Measurements from ENCODE around the gene GALNT18.
"Not testable (repeated sequence)": the region's sequence is repeated elsewhere in the genome, so short reads cannot be mapped to it uniquely, and the experiment has no call there.

GALNT18 gene

GRCh38 chr11:11451501-11452005 lies 170.3 kb downstream of the GALNT18 start:
- no peak for DNase-seq

GRCh38 chr11:11450744-11451362 lies 171.0 kb downstream of the GALNT18 start:
- no peak for DNase-seq

- DNase-seq: no peak
These were observed 172.5 kb downstream of the GALNT18 start for GRCh38 chr11:11449327-11449726.

GRCh38 chr11:11448626-11449025 lies 173.2 kb downstream of the GALNT18 start:
- no peak for DNase-seq

- DNase-seq: not testable (repeated sequence)
These were observed 174.2 kb downstream of the GALNT18 start for GRCh38 chr11:11447601-11448000.

- DNase-seq: no peak
These were observed 174.8 kb downstream of the GALNT18 start for GRCh38 chr11:11446967-11447366.

- no peak for DNase-seq
These were observed 175.2 kb downstream of the GALNT18 start for GRCh38 chr11:11446564-11446963.

GRCh38 chr11:11445441-11446185 lies 176.2 kb downstream of the GALNT18 start:
- no peak for DNase-seq

- no peak for DNase-seq
These were observed 177.0 kb downstream of the GALNT18 start for GRCh38 chr11:11444804-11445131.

- no peak for DNase-seq
These were observed 177.6 kb downstream of the GALNT18 start for GRCh38 chr11:11444027-11444803.

GRCh38 chr11:11442791-11443190 lies 179.0 kb downstream of the GALNT18 start:
- no peak for DNase-seq

- no peak for DNase-seq
These were observed 180.3 kb downstream of the GALNT18 start for GRCh38 chr11:11441516-11441915.

GRCh38 chr11:11441091-11441490 lies 180.7 kb downstream of the GALNT18 start:
- DNase-seq: no peak

GRCh38 chr11:11440144-11440543 lies 181.7 kb downstream of the GALNT18 start:
- DNase-seq: no peak

GRCh38 chr11:11439591-11439990 lies 182.2 kb downstream of the GALNT18 start:
- no peak for DNase-seq

GRCh38 chr11:11436715-11437313 lies 185.0 kb downstream of the GALNT18 start:
- no peak for DNase-seq

- DNase-seq: no peak
These were observed 186.2 kb downstream of the GALNT18 start for GRCh38 chr11:11435635-11436034.

- DNase-seq: no peak
These were observed 187.8 kb downstream of the GALNT18 start for GRCh38 chr11:11433960-11434359.

- DNase-seq: no peak
These were observed 189.0 kb downstream of the GALNT18 start for GRCh38 chr11:11432621-11433319.

GRCh38 chr11:11430431-11430830 lies 191.4 kb downstream of the GALNT18 start:
- no peak for DNase-seq

- no peak for DNase-seq
These were observed 193.1 kb downstream of the GALNT18 start for GRCh38 chr11:11428714-11429113.

- no peak for DNase-seq
These were observed 194.3 kb downstream of the GALNT18 start for GRCh38 chr11:11427542-11427941.

GRCh38 chr11:11427140-11427539 lies 194.7 kb downstream of the GALNT18 start:
- DNase-seq: no peak
